Measurements from ENCODE around the gene CDH4.

DNA sequence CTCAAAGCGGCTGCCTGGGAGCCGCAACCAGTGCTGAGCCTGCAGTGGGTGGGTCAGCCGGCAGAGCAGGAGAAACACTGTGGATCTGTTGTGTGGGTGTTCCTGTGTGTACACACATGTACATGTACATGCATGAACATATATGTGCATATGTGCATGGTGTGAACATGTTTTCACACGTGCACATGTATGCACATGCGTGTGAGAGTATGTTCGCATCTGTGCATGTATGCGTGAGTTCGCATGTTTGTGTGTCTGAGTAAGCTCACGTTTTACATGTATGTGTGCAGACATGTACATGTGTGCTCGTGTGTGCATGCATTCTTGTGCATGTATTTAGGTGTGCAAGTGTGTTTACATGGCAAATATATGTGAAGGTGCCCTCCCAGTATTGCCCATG lies 302.6 kb downstream of the CDH4 start:
- TF ChIP-seq CTCF (IDR thresholded peaks at IDR 0.05) (no peak), POLR2A (IDR thresholded peaks at IDR 0.05) (no peak)

Measured in sigmoid colon (tissue), 3 donors.